Erythroblast (primary cell): ENCODE measurements around the gene SH3PXD2B.

ENCODE experiments used
- GATA1 ChIP-seq: IDR thresholded peaks from 2 replicates; pipeline ENCODE4 v1.6.1; 2011; ENCODE audit warnings: low read depth, mild to moderate bottlenecking, control low read depth, low read length, moderate library complexity
- POLR2A ChIP-seq: IDR thresholded peaks from 2 replicates; pipeline ENCODE4 v1.6.1; 2011; ENCODE audit warnings: mild to moderate bottlenecking, low read length

DNA sequence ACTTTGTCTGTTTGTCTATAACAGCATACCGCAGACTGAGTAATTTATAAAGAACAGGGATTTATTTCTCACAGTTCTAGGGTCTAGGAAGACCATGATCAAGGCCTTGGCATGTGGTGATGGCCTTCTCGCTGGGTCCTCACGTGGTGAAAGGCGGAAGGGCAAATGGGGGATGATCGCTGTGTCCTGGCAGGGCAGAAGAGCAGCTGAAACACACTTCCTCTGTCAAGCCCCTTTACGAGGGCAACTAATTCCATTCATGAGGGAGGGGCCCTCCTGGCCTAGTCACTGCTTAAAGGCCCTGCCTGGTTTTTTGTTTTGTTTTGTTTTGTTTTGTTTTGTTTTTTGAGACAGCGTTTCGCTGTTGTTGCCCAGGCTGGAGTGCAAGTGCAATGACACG is 128.9 kb downstream of the SH3PXD2B start:
- TF ChIP-seq POLR2A (no peak), GATA1 (no peak)
